ENCODE data around the gene DDX42. TPM values are rescaled to one million over a fixed set of nuclear protein-coding genes. Genes with fewer than 3 reads are reported as not detected.
A peak's percentile ranks its signal among the peaks of the same experiment; 100 is the strongest.

The DDX42 gene
- total and polyA plus RNA-seq, 9 of the 15 experiments (the other 6 are each of a cell fraction or from before 2014, with no cell fraction given), result 16.5 to 149 (median 87.6) TPM

- TF ChIP-seq CHAMP1 (IDR thresholded peaks at IDR 0.05), result no peak
- TF ChIP-seq RFX1 (IDR thresholded peaks at IDR 0.05), result no peak
- no peak for TF ChIP-seq HOMEZ (CRISPR knock-in tag; IDR thresholded peaks at IDR 0.05)
- no peak for TF ChIP-seq MEF2A (IDR thresholded peaks at IDR 0.05; ENCODE audit: control insufficient read depth, low read depth, low read length)
- no peak for TF ChIP-seq STAT5A (IDR thresholded peaks at IDR 0.05; ENCODE audit: borderline replicate concordance, low read length)
- TF ChIP-seq BHLHE40 (IDR thresholded peaks at IDR 0.05; ENCODE audit: low read length), result no peak
- peak; percentile 94 for TF ChIP-seq SP1 (CRISPR knock-in tag; IDR thresholded peaks at IDR 0.05)
- TF ChIP-seq ZNF695 (CRISPR knock-in tag; IDR thresholded peaks at IDR 0.05), result no peak
- peak; percentile 100 for TF ChIP-seq THAP7 (CRISPR knock-in tag; IDR thresholded peaks at IDR 0.05)
- TF ChIP-seq PYGO2 (tag; IDR thresholded peaks at IDR 0.05), result no peak
- TF ChIP-seq TFAP4 (CRISPR knock-in tag; IDR thresholded peaks at IDR 0.05; ENCODE audit: borderline replicate concordance), result peak; percentile 79
- TF ChIP-seq ZKSCAN3 (CRISPR knock-in tag; IDR thresholded peaks at IDR 0.05), result no peak
- TF ChIP-seq SRSF7 (optimal IDR thresholded peaks at IDR 0.05; ENCODE audit: low read depth, low read length), result no peak
- TF ChIP-seq NR2C1 (IDR thresholded peaks at IDR 0.05), result peak; percentile 100
- TF ChIP-seq NR2C1 (tag; IDR thresholded peaks at IDR 0.05), result peak; percentile 100
- no peak for TF ChIP-seq BRF2 (IDR thresholded peaks at IDR 0.05; ENCODE audit: borderline replicate concordance, insufficient read depth, insufficient read length)
- no peak for TF ChIP-seq SMARCA4 (IDR thresholded peaks at IDR 0.05)
- TF ChIP-seq VEZF1 (CRISPR knock-in tag; IDR thresholded peaks at IDR 0.05), result peak; percentile 35; the same call in 1 of the 2 replicates
Measured at GRCh38 chr17:63827002-63827800, 53.2 kb downstream of the DDX42 start, which contains the start of the genes FTSJ3 and PSMC5 (continued).
